ENCODE results near the gene CARS1.

DNA sequence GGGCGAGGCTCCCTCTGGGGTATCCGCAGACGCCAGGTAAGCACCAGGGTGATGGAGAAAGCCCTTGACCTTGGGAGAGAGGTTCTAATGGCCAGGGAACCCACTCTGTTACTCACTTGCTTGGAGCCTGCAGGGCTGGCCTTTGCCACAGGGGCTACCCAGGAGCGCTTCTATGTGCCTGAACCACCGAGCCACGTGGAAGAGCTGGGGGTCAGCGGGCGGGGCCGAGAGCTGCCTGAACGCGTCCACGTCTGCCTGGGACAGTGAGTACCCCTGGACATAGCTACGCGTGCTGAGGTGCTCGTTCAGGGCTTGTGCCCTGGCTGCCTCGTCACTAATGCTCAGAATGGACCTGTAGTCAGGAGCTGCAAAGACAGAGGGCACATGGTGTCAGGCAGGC is 9.6 kb downstream of the CARS1 start:
- TF ChIP-seq, protein P1, sequence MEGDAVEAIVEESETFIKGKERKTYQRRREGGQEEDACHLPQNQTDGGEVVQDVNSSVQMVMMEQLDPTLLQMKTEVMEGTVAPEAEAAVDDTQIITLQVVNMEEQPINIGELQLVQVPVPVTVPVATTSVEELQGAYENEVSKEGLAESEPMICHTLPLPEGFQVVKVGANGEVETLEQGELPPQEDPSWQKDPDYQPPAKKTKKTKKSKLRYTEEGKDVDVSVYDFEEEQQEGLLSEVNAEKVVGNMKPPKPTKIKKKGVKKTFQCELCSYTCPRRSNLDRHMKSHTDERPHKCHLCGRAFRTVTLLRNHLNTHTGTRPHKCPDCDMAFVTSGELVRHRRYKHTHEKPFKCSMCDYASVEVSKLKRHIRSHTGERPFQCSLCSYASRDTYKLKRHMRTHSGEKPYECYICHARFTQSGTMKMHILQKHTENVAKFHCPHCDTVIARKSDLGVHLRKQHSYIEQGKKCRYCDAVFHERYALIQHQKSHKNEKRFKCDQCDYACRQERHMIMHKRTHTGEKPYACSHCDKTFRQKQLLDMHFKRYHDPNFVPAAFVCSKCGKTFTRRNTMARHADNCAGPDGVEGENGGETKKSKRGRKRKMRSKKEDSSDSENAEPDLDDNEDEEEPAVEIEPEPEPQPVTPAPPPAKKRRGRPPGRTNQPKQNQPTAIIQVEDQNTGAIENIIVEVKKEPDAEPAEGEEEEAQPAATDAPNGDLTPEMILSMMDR (conservative IDR thresholded peaks at IDR 0.05; ENCODE audit: low read length): no peak
- TF ChIP-seq EZH2phosphoT487 (IDR thresholded peaks at IDR 0.05; ENCODE audit: borderline replicate concordance): no peak
